HG02798 (cell line): ENCODE data around the gene OTOP3.
"Not testable (repeated sequence)": the region's sequence is repeated elsewhere in the genome, so short reads cannot be mapped to it uniquely, and the experiment has no call there.

Experiments
- ATAC-seq: cut with Tn5 transposase; IDR thresholded peaks from one replicate; pipeline ENCODE4 v1.9.1; 2021; ENCODE audit warnings: mild to moderate bottlenecking; ENCODE audit not compliant: unreplicated experiment, poor library complexity

OTOP3 gene

GRCh38 chr17:74935585-74936469 is at the start of gene OTOP3:
OTOP3 (plus strand) TSS chr17:74935898; CDS start chr17:74935922, 24 bp downstream.
- ATAC-seq = no peak

DNA sequence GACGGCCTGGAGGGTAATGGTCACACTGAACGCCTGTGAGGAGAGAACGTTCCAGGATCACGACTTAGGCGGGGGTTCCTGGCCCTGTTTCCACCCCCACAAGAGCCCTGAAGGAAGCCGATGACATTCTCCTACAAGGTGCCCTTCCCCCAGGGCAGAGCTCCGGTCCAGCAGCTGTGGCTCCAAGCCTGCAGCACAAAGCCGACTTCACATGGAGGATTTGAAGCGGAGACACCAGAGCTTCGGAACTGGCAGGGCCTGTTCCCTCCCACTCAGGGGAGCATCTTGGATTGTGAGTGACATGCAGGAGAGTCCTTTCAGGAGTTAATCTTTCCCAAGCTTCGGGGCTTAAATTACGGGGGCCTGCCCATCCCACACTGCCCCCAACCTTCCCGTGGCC is 47.2 kb upstream of the OTOP3 start:
- no peak for ATAC-seq

DNA sequence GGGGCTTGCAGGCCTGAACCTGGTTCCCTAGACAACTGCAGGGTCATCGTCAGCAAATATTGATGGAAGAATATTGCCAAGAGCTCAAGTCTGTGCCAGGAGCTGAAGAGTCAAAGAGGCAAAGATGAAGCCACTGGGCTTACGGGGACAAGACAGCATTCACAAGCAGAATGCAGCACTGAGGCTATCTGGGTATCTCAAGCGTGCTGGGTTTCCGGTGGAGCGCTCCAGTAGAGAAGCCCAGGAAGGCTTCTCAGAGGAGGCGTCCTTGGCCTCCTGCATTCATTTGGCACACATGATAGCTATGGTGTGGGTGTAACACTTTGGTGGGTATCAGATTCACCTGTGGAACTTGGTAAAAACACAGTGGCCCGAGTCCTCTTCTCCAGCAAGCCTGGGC is 45.1 kb upstream of the OTOP3 start:
- ATAC-seq = no peak

DNA sequence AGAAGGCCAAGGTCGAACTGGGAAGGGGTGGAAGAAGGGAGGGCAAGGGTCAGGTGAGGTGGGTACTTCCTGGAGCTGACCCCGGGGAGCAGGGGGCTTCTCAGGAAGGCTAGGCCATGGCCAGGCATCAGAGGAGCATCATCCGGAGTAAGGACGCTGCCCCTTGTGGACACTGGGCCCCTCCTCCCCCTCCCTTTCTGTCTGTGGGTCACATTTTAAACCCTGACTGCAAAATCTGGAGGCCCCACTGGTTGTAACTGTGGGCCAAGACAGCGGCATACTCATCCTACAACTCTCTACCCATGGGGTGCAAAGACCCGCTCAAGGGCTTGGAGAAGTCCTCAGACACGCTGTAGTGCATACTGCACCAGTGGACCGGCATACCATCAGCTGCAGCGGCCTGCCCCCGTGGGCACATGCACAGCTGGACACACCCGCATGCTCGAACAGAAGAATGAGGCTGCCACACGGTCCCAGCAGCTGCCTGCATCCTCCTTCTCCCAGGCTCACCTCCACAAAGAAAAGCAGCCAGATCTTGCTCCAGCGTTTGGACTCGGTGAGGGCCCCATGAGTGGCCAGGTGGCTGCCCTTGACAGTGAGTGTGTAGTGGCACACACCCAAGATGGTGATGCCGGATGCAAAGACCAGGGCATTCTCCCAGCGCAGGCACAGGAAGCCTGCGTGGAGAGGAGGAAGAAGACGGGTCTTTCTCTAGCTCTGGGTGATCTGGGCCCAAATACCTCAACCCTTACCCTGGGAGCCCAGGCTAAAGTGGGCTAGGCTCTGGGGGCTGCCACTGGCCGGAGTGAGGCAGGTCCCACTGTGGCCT is 43.5 kb upstream of the OTOP3 start:
- no peak for ATAC-seq

DNA sequence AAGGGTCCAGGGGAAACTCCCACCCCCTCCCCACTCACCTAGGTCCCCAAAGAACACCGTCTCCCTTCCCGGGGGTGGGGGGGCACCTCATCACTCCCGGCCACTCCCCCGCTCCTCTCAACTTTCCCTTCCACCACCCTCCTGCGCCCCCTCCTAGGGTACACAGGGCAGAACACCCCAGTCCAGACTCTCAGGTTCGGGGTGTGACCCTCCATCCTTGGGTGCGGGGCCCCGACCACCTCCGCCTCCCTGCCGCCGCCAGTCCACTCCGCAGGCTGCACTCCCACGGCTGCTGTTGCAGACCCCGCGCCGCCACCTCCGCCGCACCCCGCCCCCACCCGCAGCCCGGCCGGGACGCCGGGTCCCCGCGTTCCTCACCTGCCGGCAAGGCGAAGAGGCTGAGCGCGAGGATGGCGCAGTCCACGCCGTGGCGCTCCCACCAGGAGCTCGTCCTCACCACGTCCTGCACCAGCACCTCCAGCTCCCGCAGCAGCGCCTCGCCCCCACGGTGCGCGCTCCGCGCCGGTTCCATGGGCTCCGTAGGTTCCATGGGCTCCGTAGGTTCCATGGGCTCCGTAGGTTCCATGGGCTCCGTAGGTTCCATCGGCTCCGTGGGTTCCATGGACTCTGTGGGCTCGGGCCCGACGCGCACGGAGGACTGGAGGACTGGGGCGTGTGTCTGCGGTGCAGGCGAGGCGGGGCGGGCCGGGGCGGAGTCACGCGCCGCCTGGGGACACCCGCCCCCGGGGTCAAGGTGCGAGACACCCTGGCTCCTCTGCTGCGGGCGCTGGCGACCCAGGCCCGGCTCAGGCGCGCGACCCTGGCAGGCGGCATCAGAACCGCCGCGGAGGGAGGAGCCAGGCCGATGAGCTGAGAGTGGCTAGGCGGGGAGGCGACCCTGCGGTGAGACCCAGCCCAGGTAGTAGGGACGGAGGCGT is 42.5 kb upstream of the OTOP3 start, which contains the start of gene FADS6:
Gene FADS6 (minus strand): TSS at position 660 of the 938 bp plus-strand sequence. CDS start 38 bp downstream, at position 622.
- no peak for ATAC-seq

DNA sequence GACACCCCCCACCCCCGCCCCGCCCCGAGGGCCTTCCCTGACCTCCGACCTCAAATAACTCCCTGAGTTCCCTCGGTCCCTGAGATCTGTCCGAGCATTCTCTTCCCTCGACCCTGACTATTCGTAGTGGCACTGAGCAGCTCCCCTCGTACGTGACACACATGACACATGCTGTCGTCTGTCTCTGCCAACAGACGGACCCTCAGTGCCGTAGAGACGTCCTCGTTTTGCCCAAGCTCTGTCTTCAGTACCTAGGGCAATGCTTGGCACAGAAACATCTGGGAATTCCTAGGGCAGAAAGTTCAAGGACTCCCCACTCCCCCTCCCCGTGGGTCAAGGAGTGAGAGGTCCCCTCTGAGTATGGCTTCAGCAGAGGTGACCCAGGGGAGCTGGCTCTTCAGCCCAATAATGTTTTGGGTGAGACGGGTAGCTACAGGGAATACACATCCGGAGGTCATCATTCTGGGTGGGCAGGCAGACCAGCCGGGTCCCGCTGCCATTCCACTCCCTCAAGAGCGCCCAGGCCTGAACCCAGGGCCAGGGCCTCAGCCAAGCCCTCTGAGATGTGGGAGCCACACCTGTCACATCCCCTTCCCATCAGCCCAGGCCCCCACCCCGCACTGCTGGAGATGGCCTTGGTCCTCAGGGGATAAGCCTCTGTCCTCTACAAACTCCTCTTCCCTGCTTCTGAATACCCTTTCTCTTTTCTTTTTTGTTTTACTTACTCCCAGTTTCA is 41.6 kb upstream of the OTOP3 start:
- ATAC-seq = no peak

DNA sequence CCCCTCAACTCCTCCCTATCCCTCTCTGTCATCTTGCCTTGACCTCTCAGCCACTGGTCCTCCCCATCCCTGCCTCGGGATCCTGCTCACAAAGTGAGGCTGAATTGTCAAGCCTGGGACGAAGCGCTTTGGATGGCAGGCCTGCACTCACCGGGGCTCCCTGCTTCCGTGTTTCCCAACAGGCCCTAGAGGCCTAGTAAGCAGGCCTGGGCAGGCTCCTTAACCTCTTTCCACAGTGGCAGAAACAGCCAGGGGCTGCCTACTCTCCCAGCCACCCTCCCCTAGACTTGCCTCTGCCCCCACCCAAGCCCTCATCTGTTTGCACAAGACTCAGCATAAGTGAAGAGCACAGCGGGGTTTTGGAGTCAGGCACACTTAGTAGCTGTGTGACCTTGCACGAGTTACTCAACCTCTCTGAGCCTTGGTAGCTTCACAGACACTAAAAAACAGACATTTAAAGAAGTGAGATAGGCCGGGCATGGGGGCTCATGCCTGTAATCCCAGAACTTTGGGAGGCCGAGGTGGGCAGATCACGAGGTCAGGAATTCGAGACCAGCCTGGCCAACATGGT is 37.2 kb upstream of the OTOP3 start:
- ATAC-seq = no peak

GRCh38 chr17:74900208-74900607 is 35.5 kb upstream of the OTOP3 start:
- ATAC-seq = no peak

- ATAC-seq = no peak
Observed at GRCh38 chr17:74901353-74902135, 34.2 kb upstream of the OTOP3 start.

DNA sequence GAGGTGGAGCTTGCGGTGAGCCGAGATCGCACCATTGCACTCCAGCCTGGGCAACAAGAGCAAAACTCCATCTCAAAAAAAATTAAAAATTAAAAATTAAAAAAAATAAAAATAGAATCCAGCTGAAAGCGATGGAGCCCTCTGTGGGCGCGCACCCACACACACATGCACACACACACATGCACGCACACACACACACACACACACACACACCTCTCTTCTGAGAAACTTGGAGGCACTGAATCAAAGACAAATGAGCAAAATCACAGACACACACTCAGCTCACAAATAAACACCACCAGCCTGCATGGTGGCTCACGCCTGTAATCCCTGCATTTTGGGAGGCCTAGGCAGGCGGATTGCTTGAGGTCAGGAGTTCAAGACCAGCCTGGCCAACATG is 32.7 kb upstream of the OTOP3 start:
- ATAC-seq = no peak

DNA sequence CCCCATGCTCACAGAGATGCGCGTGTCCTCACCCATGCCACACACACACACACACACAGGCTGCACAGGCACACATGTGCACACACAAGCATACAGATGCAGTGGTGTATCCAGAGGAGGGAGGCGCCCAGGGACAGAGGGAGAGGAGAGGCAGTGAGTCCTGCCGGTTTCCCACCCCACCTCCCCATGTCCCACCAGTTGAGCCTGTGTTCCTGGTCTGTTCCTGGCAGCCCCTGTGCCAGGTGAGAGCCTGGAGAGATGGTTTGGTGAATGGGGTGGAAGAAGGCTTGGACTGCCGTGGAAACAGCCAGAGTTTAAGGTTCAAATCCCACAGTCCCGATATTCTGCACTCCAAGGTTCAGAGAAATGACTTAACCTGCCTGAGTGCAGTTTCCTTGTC is 32.0 kb upstream of the OTOP3 start:
- no peak for ATAC-seq

DNA sequence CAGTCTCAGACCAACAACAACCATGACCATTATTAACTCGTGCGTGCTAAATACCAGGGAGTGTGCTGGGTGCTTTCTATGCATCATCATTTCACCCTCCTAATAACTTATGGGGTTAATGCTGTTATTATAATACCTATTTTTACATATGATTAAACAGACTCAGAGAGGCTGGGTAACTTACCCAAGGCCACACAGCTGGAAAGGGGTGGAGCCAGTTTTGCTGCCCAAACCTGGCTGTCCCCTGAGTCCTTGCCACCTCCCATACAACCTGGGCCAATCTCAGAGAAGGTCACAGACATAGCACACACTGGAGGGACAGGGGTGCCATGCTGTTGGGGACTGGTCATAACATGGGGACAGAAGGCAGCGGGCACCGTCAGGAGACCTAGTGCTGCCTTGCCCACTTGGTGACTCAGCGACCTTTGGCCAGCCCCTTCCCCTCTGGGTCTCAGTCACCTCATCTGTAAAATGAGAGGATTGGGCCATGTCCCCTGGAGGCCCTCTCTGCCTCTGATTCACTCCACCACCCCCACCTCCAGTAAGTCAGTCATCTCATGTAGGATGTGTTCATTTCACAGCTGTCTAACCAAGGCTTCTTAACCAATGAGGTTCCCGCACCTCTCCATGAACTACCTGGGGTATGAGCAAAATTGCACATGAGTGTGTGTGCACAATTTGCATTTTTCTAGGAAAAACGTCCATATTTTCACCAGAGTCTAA is 30.9 kb upstream of the OTOP3 start:
- no peak for ATAC-seq

- not testable (repeated sequence) for ATAC-seq
Observed at GRCh38 chr17:74906214-74906793, 29.4 kb upstream of the OTOP3 start.

DNA sequence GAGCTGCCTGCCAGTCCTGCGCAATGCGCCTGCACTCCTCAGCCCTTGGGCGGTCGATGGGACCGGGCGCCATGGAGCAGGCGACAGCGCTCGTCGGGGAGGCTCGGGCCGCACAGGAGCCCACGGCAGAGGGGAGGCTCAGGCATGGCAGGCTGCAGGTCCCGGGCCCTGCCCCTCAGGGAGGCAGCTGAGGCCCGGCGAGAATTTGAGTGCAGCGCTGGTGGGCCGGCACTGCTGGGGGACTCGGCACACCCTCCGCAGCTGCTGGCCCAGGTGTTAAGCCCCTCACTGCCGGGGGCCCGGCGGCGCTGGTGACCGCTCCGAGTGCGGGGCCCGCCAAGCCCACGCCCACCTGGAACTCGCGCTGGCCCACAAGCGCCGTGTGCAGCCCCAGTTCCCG is 28.7 kb upstream of the OTOP3 start:
- no peak for ATAC-seq

DNA sequence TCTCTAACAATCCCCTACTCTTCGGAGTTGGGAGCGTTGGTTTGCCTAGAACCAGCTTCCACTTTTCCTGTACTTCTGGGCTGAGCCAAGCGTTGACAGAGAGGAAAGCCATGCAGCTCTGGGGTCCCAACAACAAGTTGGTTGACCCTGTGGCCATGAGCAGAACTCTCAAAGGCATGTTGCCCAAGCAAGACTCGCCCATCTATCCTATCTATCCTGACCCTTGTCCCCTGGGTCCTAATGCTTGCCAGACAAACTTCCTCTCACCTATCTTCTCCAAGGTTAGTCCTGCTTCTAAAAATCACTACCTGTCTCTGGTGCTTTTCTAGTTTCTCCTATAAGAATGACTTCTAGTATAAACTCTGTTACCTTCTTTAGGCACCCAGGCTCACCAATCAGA is 26.6 kb upstream of the OTOP3 start:
- ATAC-seq = not testable (repeated sequence)

DNA sequence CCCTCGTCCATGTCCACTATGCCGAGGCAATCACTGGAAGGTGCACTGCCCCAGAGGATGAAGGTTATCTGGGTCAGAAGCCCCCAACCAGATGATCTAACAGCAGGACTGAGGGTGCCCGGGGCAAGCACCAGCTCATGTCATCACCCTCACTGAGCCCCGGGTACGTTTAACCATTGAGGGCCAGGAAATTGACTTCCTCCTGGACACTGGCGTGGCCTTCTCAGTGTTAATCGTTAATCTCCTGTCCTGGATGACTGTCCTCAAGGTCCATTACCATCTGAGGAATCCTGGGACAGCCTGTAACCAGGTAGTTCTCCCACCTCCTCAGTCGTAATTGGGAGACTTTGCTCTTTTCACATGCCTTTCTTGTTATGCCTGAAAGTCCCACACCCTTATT is 24.3 kb upstream of the OTOP3 start:
- not testable (repeated sequence) for ATAC-seq

- ATAC-seq = no peak
Observed at GRCh38 chr17:74916136-74916850, 19.4 kb upstream of the OTOP3 start.
